WTC11 (cell line): ENCODE measurements around the gene TRAP1. TPM values are rescaled to one million over a fixed set of nuclear protein-coding genes. Genes with fewer than 3 reads are reported as not detected.

Experiments used
- ATAC-seq: fragments of 200-7000 bp; cut with Tn5 transposase; 2 replicates; pipeline ENCODE4 v1.10.0; 2021; ENCODE audit warnings: mild to moderate bottlenecking, moderate library complexity
- CTCF ChIA-PET: fragments of 300-600 bp; sonication (Branson Sonifier 250); formaldehyde crosslinking; loops from one replicate; lab custom pipeline; 2021; ENCODE audit warnings: antibody characterized with exemption; lab: Charles Lee
- POLR2A ChIA-PET: fragments of 350-600 bp; sonication (Branson Sonifier 250); formaldehyde crosslinking; loops from one replicate; lab custom pipeline; 2021; ENCODE audit warnings: antibody characterized with exemption; lab: Charles Lee
- DNase-seq: peaks from one replicate; pipeline ENCODE4 v3.0.0; 2021; ENCODE audit warnings: low spot score
- H3K27ac Mint-ChIP-seq: 2 replicates; pipeline ENCODE4 v1.8.0; 2021; ENCODE audit warnings: mixed read lengths
- H3K27me3 Mint-ChIP-seq: 2 replicates; pipeline ENCODE4 v1.8.0; 2021; ENCODE audit warnings: low read depth, mild to moderate bottlenecking, moderate library complexity, mixed read lengths
- H3K36me3 Mint-ChIP-seq: 2 replicates; pipeline ENCODE4 v1.8.0; 2021; ENCODE audit warnings: mixed read lengths
- H3K4me1 Mint-ChIP-seq: 2 replicates; pipeline ENCODE4 v1.8.0; 2022; ENCODE audit warnings: mixed read lengths
- H3K4me3 Mint-ChIP-seq: 2 replicates; pipeline ENCODE4 v1.8.0; 2021; ENCODE audit warnings: mild to moderate bottlenecking, moderate library complexity, mixed read lengths
- H3K9me3 Mint-ChIP-seq: 2 replicates; pipeline ENCODE4 v1.8.0; 2021; ENCODE audit warnings: mixed read lengths
- CDX4 ChIP-seq: fragments of 250-450 bp; sonication (Bioruptor Pico); IDR thresholded peaks from 2 replicates; pipeline ENCODE4 v1.9.0; 2021; ENCODE audit warnings: moderate library complexity, mild to moderate bottlenecking, inconsistent platforms, borderline replicate concordance
- CREB1 ChIP-seq: sonication (generic); formaldehyde crosslinking; IDR thresholded peaks from 2 replicates; pipeline ENCODE4 v1.8.0; 2023; ENCODE audit warnings: mild to moderate bottlenecking, missing genetic modification reagents
- CREM ChIP-seq: sonication (generic); formaldehyde crosslinking; IDR thresholded peaks from 2 replicates; pipeline ENCODE4 v1.8.1; 2022; ENCODE audit warnings: mild to moderate bottlenecking, missing genetic modification reagents, moderate library complexity
- ELF4 ChIP-seq: sonication (generic); formaldehyde crosslinking; IDR thresholded peaks from 2 replicates; pipeline ENCODE4 v1.8.1; 2022; ENCODE audit warnings: low read depth, mild to moderate bottlenecking, moderate library complexity, missing genetic modification reagents
- EMX1 ChIP-seq: fragments of 250-450 bp; sonication (Bioruptor Pico); IDR thresholded peaks from 2 replicates; pipeline ENCODE4 v1.8.0; 2021; ENCODE audit warnings: mild to moderate bottlenecking
- FOXP4 ChIP-seq: sonication (generic); formaldehyde crosslinking; IDR thresholded peaks from 2 replicates; pipeline ENCODE4 v1.8.0; 2022; ENCODE audit warnings: mild to moderate bottlenecking, missing genetic modification reagents
- HMGXB4 ChIP-seq: sonication (generic); formaldehyde crosslinking; IDR thresholded peaks from 2 replicates; pipeline ENCODE4 v1.8.1; 2023; ENCODE audit warnings: mild to moderate bottlenecking, moderate library complexity, missing genetic modification reagents
- NFYB ChIP-seq: sonication (generic); formaldehyde crosslinking; conservative IDR thresholded peaks from 2 replicates; pipeline ENCODE4 v1.8.0; 2022; ENCODE audit warnings: low read depth, missing genetic modification reagents
- NR1H2 ChIP-seq: sonication (generic); formaldehyde crosslinking; IDR thresholded peaks from 2 replicates; pipeline ENCODE4 v1.9.0; 2021; ENCODE audit warnings: mild to moderate bottlenecking, moderate library complexity, missing genetic modification reagents
- OVOL2 ChIP-seq: fragments of 250-450 bp; sonication (Bioruptor Pico); IDR thresholded peaks from 2 replicates; pipeline ENCODE4 v1.9.0; 2021; ENCODE audit warnings: mild to moderate bottlenecking, borderline replicate concordance
- PRDM15 ChIP-seq: sonication (generic); formaldehyde crosslinking; IDR thresholded peaks from 2 replicates; pipeline ENCODE4 v1.8.0; 2022; ENCODE audit warnings: missing genetic modification reagents
- RELA ChIP-seq: sonication (generic); formaldehyde crosslinking; IDR thresholded peaks from 2 replicates; pipeline ENCODE4 v1.8.1; 2022; ENCODE audit warnings: missing genetic modification reagents, mild to moderate bottlenecking, borderline replicate concordance
- TEAD4 ChIP-seq: sonication (generic); formaldehyde crosslinking; IDR thresholded peaks from 2 replicates; pipeline ENCODE4 v1.8.0; 2022; ENCODE audit warnings: mild to moderate bottlenecking, missing genetic modification reagents
- ZBTB43 ChIP-seq: sonication (generic); formaldehyde crosslinking; IDR thresholded peaks from 2 replicates; pipeline ENCODE4 v1.8.1; 2023; ENCODE audit warnings: mild to moderate bottlenecking, missing genetic modification reagents
- ZNF121 ChIP-seq: sonication (generic); formaldehyde crosslinking; IDR thresholded peaks from 2 replicates; pipeline ENCODE4 v1.8.0; 2023; ENCODE audit warnings: missing genetic modification reagents
- ZNF219 ChIP-seq: sonication (generic); formaldehyde crosslinking; IDR thresholded peaks from 2 replicates; pipeline ENCODE4 v1.8.0; 2023; ENCODE audit warnings: missing genetic modification reagents, mild to moderate bottlenecking, borderline replicate concordance
- ZNF396 ChIP-seq: fragments of 250-450 bp; sonication (Bioruptor Pico); IDR thresholded peaks from 2 replicates; pipeline ENCODE4 v1.8.0; 2021; ENCODE audit warnings: mild to moderate bottlenecking, moderate library complexity, borderline replicate concordance
- ZNF416 ChIP-seq: fragments of 250-450 bp; sonication (Bioruptor Pico); IDR thresholded peaks from 2 replicates; pipeline ENCODE4 v1.9.0; 2021; ENCODE audit warnings: mild to moderate bottlenecking, inconsistent platforms
- ZNF532 ChIP-seq: fragments of 250-450 bp; sonication (Bioruptor Pico); IDR thresholded peaks from 2 replicates; pipeline ENCODE4 v1.9.0; 2021; ENCODE audit warnings: mild to moderate bottlenecking, borderline replicate concordance
- total RNA-seq: library from RNA; stranded (reverse); gene quantifications from 3 replicates; pipeline ENCODE4 v1.2.3, GENCODE V29; 2021

TRAP1 gene
- total RNA-seq, 1 experiment from 2014 or later, result 285 TPM

- DNase-seq (no peak), ATAC-seq (no peak)
- peaks cover 47% of the 10 kb centered on the region for H3K36me3 Mint-ChIP-seq
- CTCF ChIA-PET, result interaction anchor here (0.7 kb wide), 1 partner anchor 9 kb away, joined by 3 read pairs; no protein-coding TSS in a partner anchor
- H3K4me1 Mint-ChIP-seq, result no peaks in the 10 kb centered on the region
- no peak overlapping the region for H3K4me3 Mint-ChIP-seq
- TF ChIP-seq FOXP4 (no peak), PRDM15 (CRISPR knock-in tag) (no peak), NR1H2 (no peak)
- H3K27ac Mint-ChIP-seq, result no peak overlapping the region
- POLR2A ChIA-PET, result no interaction called here
- H3K27me3 Mint-ChIP-seq, result no peaks in the 10 kb centered on the region
- no peaks in the 10 kb centered on the region for H3K9me3 Mint-ChIP-seq
Measured at GRCh38 chr16:3764409-3764808, 47.1 kb upstream of the TRAP1 start.

GRCh38 chr16:3762107-3762750, 44.9 kb upstream of the TRAP1 start:
- no peak overlapping the region for H3K4me3 Mint-ChIP-seq
- peaks cover 46% of the 10 kb centered on the region for H3K36me3 Mint-ChIP-seq
- ATAC-seq, result no peak
- ChIA-PET POLR2A (no interaction called here), CTCF (no interaction called here)
- H3K27me3 Mint-ChIP-seq, result no peaks in the 10 kb centered on the region
- no peaks in the 10 kb centered on the region for H3K9me3 Mint-ChIP-seq
- DNase-seq, result no peak
- H3K4me1 Mint-ChIP-seq, result no peaks in the 10 kb centered on the region
- no peak overlapping the region for H3K27ac Mint-ChIP-seq
- TF ChIP-seq ZNF416 (CRISPR knock-in tag), result no peak
- no peak for TF ChIP-seq ZBTB43 (CRISPR knock-in tag)
- no peak for TF ChIP-seq CREM (CRISPR knock-in tag)
- no peak for TF ChIP-seq ZNF121 (CRISPR knock-in tag)
- TF ChIP-seq ZNF219 (CRISPR knock-in tag), result no peak
- no peak for TF ChIP-seq NFYB (CRISPR knock-in tag)
- no peak for TF ChIP-seq ZNF532 (CRISPR knock-in tag)
- TF ChIP-seq CDX4, result no peak
- TF ChIP-seq RELA (CRISPR knock-in tag), result no peak
- no peak for TF ChIP-seq ELF4 (CRISPR knock-in tag)
- TF ChIP-seq HMGXB4, result no peak
- TF ChIP-seq TEAD4 (CRISPR knock-in tag), result no peak
- TF ChIP-seq OVOL2, result no peak
- TF ChIP-seq CREB1 (CRISPR knock-in tag), result no peak
- no peak for TF ChIP-seq EMX1
- no peak for TF ChIP-seq ZNF396
